ENCODE data around the gene SLC25A24. TPM values are rescaled to one million over a fixed set of nuclear protein-coding genes. Genes with fewer than 3 reads are reported as not detected.

Gene SLC25A24
- total RNA-seq, 1 experiment from 2014 or later = 21.0 TPM

DNA sequence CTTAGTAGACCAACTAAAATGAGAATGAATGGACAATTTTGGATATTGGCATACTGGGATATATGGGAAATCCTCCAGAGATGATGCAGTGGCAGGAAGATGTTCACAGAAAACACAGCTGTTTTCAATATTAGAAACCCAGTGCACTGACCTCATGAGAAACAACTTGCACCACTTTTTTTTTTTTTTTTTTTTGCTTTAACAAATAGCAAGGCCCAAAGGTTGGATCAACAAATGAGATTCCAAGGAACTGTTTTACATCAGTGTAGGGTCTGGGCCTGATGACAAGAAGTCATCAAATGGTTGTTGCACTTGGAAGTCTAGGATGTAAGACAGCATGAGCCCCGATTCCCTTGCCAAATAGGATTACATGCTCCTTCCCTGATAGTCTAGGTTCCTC is 110.7 kb downstream of the SLC25A24 start:
- ChIA-PET CTCF (no interaction called here), POLR2A (no interaction called here)
- Mint-ChIP-seq H3K27me3 (ENCODE audit: insufficient read depth, unreplicated experiment) (no peaks in the 10 kb centered on the region), H3K4me1 (ENCODE audit: insufficient read depth, unreplicated experiment) (no peaks in the 10 kb centered on the region), H3K27ac (ENCODE audit: low read depth, unreplicated experiment) (no peak overlapping the region), H3K36me3 (ENCODE audit: insufficient read depth, unreplicated experiment) (no peaks in the 10 kb centered on the region), H3K9me3 (ENCODE audit: unreplicated experiment) (no peaks in the 10 kb centered on the region), H3K4me3 (ENCODE audit: unreplicated experiment) (no peak overlapping the region)
- no TSS peak for BruUV-seq (replicated peaks)
- DNase-seq (ENCODE audit: unreplicated experiment) = no peak
- intact Hi-C loops (cut with micrococcal nuclease) = no loop called here
- TF ChIP-seq, protein P1, sequence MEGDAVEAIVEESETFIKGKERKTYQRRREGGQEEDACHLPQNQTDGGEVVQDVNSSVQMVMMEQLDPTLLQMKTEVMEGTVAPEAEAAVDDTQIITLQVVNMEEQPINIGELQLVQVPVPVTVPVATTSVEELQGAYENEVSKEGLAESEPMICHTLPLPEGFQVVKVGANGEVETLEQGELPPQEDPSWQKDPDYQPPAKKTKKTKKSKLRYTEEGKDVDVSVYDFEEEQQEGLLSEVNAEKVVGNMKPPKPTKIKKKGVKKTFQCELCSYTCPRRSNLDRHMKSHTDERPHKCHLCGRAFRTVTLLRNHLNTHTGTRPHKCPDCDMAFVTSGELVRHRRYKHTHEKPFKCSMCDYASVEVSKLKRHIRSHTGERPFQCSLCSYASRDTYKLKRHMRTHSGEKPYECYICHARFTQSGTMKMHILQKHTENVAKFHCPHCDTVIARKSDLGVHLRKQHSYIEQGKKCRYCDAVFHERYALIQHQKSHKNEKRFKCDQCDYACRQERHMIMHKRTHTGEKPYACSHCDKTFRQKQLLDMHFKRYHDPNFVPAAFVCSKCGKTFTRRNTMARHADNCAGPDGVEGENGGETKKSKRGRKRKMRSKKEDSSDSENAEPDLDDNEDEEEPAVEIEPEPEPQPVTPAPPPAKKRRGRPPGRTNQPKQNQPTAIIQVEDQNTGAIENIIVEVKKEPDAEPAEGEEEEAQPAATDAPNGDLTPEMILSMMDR (IDR thresholded peaks at IDR 0.05; ENCODE audit: unreplicated experiment) = no peak

DNA sequence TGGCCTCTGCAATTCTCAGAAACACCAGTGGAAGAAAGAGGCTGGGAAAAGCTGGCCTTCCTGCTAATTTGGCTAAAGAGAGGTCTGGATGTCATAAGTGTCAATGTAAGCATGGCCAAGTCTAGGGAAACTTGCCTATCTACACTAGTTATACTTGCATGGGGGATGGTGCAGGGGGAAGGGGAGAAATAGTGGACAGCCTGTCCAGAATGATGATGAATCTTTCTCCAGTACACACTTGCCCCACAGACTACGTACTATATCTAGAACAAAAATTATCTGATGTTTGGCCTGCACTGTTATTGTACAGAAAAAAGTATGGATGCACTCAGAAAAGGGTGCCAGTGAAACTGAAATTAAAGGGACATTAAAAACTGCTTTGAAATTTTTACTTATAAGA is 114.5 kb downstream of the SLC25A24 start:
- Mint-ChIP-seq H3K27me3 (ENCODE audit: insufficient read depth, unreplicated experiment) (no peaks in the 10 kb centered on the region), H3K4me1 (ENCODE audit: insufficient read depth, unreplicated experiment) (no peaks in the 10 kb centered on the region), H3K4me3 (ENCODE audit: unreplicated experiment) (no peak overlapping the region), H3K9me3 (ENCODE audit: unreplicated experiment) (peaks cover 5% of the 10 kb centered on the region), H3K27ac (ENCODE audit: low read depth, unreplicated experiment) (no peak overlapping the region), H3K36me3 (ENCODE audit: insufficient read depth, unreplicated experiment) (no peaks in the 10 kb centered on the region)
- intact Hi-C loops (cut with micrococcal nuclease) = no loop called here
- TF ChIP-seq, protein P1 (IDR thresholded peaks at IDR 0.05; ENCODE audit: unreplicated experiment) = no peak
- ChIA-PET CTCF (interaction anchor here (0.6 to 0.7 kb wide), 2 partner anchors 41 to 84 kb away, joined by 3 to 4 read pairs; no protein-coding TSS in a partner anchor), POLR2A (no interaction called here)
- BruUV-seq (replicated peaks) = no TSS peak
- no peak for DNase-seq (ENCODE audit: unreplicated experiment)

DNA sequence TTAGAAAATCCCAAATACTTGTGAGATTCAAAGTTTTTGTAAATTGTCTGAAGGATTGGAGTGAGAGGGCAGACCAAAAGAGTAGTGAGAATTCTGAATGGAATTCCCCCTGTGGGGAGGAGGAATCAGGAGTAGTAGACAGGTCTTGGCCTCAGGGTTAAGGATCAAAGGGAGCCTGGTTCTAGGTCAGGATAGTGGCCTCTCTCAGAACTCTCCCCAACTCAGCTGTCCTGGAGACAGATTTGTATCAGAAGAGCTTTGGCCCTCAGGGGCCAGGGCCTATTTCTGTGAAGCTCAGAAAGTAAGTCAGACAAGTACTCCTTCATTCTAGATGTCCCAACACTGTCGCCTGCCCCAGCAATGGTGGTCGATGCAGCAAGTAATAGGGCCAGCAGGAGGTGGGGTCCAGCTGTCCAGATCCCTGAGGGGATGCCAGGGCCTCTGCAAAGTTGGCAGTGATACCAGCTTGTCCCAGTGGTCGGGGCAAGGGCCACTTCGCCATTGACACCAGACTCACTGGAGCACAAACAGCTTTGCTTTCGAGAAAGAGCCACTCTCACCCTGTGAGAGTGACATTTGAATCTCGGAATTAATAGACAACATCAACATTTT is 115.2 kb downstream of the SLC25A24 start:
- Mint-ChIP-seq H3K4me1 (ENCODE audit: insufficient read depth, unreplicated experiment) (no peaks in the 10 kb centered on the region), H3K4me3 (ENCODE audit: unreplicated experiment) (no peak overlapping the region), H3K27me3 (ENCODE audit: insufficient read depth, unreplicated experiment) (no peaks in the 10 kb centered on the region), H3K27ac (ENCODE audit: low read depth, unreplicated experiment) (no peak overlapping the region), H3K9me3 (ENCODE audit: unreplicated experiment) (peaks cover 8% of the 10 kb centered on the region), H3K36me3 (ENCODE audit: insufficient read depth, unreplicated experiment) (no peaks in the 10 kb centered on the region)
- TF ChIP-seq, protein P1 (IDR thresholded peaks at IDR 0.05; ENCODE audit: unreplicated experiment) = no peak
- intact Hi-C loops (cut with micrococcal nuclease) = no loop called here
- ChIA-PET POLR2A (no interaction called here), CTCF (interaction anchor here (0.6 to 0.7 kb wide), 2 partner anchors 42 to 83 kb away, joined by 3 to 4 read pairs; no protein-coding TSS in a partner anchor)
- BruUV-seq (replicated peaks) = no TSS peak
- DNase-seq (ENCODE audit: unreplicated experiment) = no peak

Other genes with a start within 250 kb of the SLC25A24 start
- 2.0 and 3.0 TPM in 2 replicates for gene VAV3, start 235.2 kb downstream of the SLC25A24 start, total RNA-seq (2022)
- not detected in 2 replicates for gene NBPF4, start 43.7 kb upstream of the SLC25A24 start, total RNA-seq (2022)
- gene NBPF6, start 250.0 kb upstream of the SLC25A24 start, total RNA-seq (2022) = not detected in 2 replicates

All from MCF 10A (cell line).